ENCODE data around the gene GIMAP8. TPM values are rescaled to one million over a fixed set of nuclear protein-coding genes. Genes with fewer than 3 reads are reported as not detected.

The GIMAP8 gene
- total and polyA plus RNA-seq, 2 of the 8 experiments (the other 6 are each of a cell fraction or from before 2014, with no cell fraction given), result not detected

DNA sequence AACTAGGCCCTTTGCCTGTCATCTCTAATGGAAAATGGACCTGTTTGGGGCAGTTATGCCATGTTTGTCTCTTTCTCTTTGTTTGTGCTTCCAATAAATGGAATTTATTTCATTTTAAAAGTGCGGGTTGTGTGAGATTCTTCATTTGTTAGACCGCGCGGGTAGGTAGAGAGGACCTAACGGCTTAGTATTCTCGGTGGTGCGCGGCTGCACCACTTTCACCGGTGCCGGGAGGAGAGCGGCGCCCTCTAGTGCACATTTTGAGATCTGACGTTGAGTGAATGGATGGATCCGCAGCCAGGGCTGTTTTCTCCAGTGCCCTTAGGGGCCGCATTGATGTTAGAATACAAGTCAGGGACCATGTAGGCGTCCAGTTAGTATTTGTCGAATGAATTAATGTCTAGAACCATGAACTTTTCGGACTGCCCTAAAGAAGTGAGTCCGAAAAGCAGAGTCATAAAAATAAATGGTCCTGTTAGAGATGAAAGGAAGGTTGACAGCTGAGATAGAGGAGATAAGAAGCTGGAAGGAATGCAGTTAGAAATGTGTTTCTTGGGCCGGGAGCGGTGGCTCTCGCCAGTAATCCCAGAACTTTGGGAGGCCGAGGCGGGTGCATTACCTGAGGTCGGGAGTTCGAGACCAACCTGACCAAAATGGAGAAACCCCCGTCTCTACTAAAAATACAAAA is 29.3 kb upstream of the GIMAP8 start (continued):
- TF ChIP-seq SRF (IDR thresholded peaks at IDR 0.05; ENCODE audit: low read depth, low read length) (no peak), CREB1 (IDR thresholded peaks at IDR 0.05) (peak; percentile 72; the same call in 1 of the 2 replicates), CBX8 (IDR thresholded peaks at IDR 0.05; ENCODE audit: borderline replicate concordance, low read depth, low read length) (no peak), RFX5 (IDR thresholded peaks at IDR 0.05; ENCODE audit: borderline replicate concordance, low read depth, low read length) (no peak), TBP (IDR thresholded peaks at IDR 0.05; ENCODE audit: low read depth, low read length) (no peak), CTBP2 (IDR thresholded peaks at IDR 0.05; ENCODE audit: borderline replicate concordance, insufficient read depth, insufficient read length, low read length) (no peak), TAF1 (IDR thresholded peaks at IDR 0.05; ENCODE audit: low read depth, low read length) (no peak), ASH2L (IDR thresholded peaks at IDR 0.05; ENCODE audit: low read length) (peak; percentile 29), POLR2A (IDR thresholded peaks at IDR 0.05; ENCODE audit: control extremely low read depth in 1 of 2, low read depth in 2 of 2, low read length in 2 of 2) (no peak), JUN (IDR thresholded peaks at IDR 0.05; ENCODE audit: low read depth, low read length) (no peak), HDAC6 (IDR thresholded peaks at IDR 0.05; ENCODE audit: low read depth, low read length) (no peak), RXRA (IDR thresholded peaks at IDR 0.05; ENCODE audit: insufficient read depth, low read depth, low read length) (no peak), RAD21 (IDR thresholded peaks at IDR 0.05 in 1 of 2, conservative IDR thresholded peaks at IDR 0.05 in 1 of 2; ENCODE audit: low read depth in 2 of 2, low read length in 2 of 2) (peak; percentile 88 to 90), KDM1A (IDR thresholded peaks at IDR 0.05; ENCODE audit: borderline replicate concordance, low read length) (peak; percentile 35; the same call in 1 of the 2 replicates), BRCA1 (IDR thresholded peaks at IDR 0.05; ENCODE audit: low read depth, low read length) (no peak), KDM5A (IDR thresholded peaks at IDR 0.05; ENCODE audit: low read length) (no peak), SP2 (IDR thresholded peaks at IDR 0.05; ENCODE audit: low read length) (no peak), ZNF274 (IDR thresholded peaks at IDR 0.05; ENCODE audit: borderline replicate concordance, extremely low read depth, low read length) (no peak), SIX5 (IDR thresholded peaks at IDR 0.05; ENCODE audit: low read depth, low read length) (no peak), CHD1 (IDR thresholded peaks at IDR 0.05; ENCODE audit: low read depth, low read length) (no peak)
- TF ChIP-seq, protein P1, sequence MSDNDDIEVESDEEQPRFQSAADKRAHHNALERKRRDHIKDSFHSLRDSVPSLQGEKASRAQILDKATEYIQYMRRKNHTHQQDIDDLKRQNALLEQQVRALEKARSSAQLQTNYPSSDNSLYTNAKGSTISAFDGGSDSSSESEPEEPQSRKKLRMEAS (IDR thresholded peaks at IDR 0.05), result no peak

All from H1 (cell line).